WTC11 (cell line): ENCODE data around the gene SEMA6C. TPM values are rescaled to one million over a fixed set of nuclear protein-coding genes. Genes with fewer than 3 reads are reported as not detected.

Source experiments
- ATF1 ChIP-seq: sonication (generic); formaldehyde crosslinking; IDR thresholded peaks from 2 replicates; pipeline ENCODE4 v1.8.1; 2023; ENCODE audit warnings: mild to moderate bottlenecking, moderate library complexity, missing genetic modification reagents
- ATF6 ChIP-seq: sonication (generic); formaldehyde crosslinking; IDR thresholded peaks from 2 replicates; pipeline ENCODE4 v1.8.1; 2023; ENCODE audit warnings: mild to moderate bottlenecking, missing genetic modification reagents
- CREB1 ChIP-seq: sonication (generic); formaldehyde crosslinking; IDR thresholded peaks from 2 replicates; pipeline ENCODE4 v1.8.0; 2023; ENCODE audit warnings: mild to moderate bottlenecking, missing genetic modification reagents
- CTCF ChIP-seq: fragments of 200-600 bp; IDR thresholded peaks from 2 replicates; pipeline ENCODE4 v1.8.0; 2022; ENCODE audit warnings: antibody characterized with exemption
- EMX1 ChIP-seq: fragments of 250-450 bp; sonication (Bioruptor Pico); IDR thresholded peaks from 2 replicates; pipeline ENCODE4 v1.8.0; 2021; ENCODE audit warnings: mild to moderate bottlenecking
- ETV6 ChIP-seq: sonication (generic); formaldehyde crosslinking; IDR thresholded peaks from 2 replicates; pipeline ENCODE4 v1.8.1; 2022; ENCODE audit warnings: mild to moderate bottlenecking, missing genetic modification reagents
- FOXJ3 ChIP-seq: sonication (generic); formaldehyde crosslinking; IDR thresholded peaks from 2 replicates; pipeline ENCODE4 v1.9.0; 2021; ENCODE audit warnings: missing genetic modification reagents, mild to moderate bottlenecking, borderline replicate concordance
- FOXK1 ChIP-seq: sonication (generic); formaldehyde crosslinking; IDR thresholded peaks from 2 replicates; pipeline ENCODE4 v1.8.0; 2022; ENCODE audit warnings: mild to moderate bottlenecking, moderate library complexity, missing genetic modification reagents
- IRF1 ChIP-seq: sonication (generic); formaldehyde crosslinking; IDR thresholded peaks from 2 replicates; pipeline ENCODE4 v1.8.0; 2023; ENCODE audit warnings: missing genetic modification reagents
- IRF2 ChIP-seq: sonication (generic); formaldehyde crosslinking; IDR thresholded peaks from 2 replicates; pipeline ENCODE4 v1.8.0; 2022; ENCODE audit warnings: low read depth, missing genetic modification reagents, borderline replicate concordance
- KAT7 ChIP-seq: sonication (generic); formaldehyde crosslinking; IDR thresholded peaks from 2 replicates; pipeline ENCODE4 v1.8.1; 2023; ENCODE audit warnings: missing genetic modification reagents, mild to moderate bottlenecking, borderline replicate concordance
- NR1H2 ChIP-seq: sonication (generic); formaldehyde crosslinking; IDR thresholded peaks from 2 replicates; pipeline ENCODE4 v1.9.0; 2021; ENCODE audit warnings: mild to moderate bottlenecking, moderate library complexity, missing genetic modification reagents
- NR3C1 ChIP-seq: sonication (generic); formaldehyde crosslinking; conservative IDR thresholded peaks from 2 replicates; pipeline ENCODE4 v1.8.1; 2023; ENCODE audit warnings: low read depth, mild to moderate bottlenecking, missing genetic modification reagents
- RELA ChIP-seq: sonication (generic); formaldehyde crosslinking; IDR thresholded peaks from 2 replicates; pipeline ENCODE4 v1.8.1; 2022; ENCODE audit warnings: missing genetic modification reagents, mild to moderate bottlenecking, borderline replicate concordance
- SMAD4 ChIP-seq: sonication (generic); formaldehyde crosslinking; IDR thresholded peaks from 2 replicates; pipeline ENCODE4 v1.8.0; 2022; ENCODE audit warnings: mild to moderate bottlenecking, missing genetic modification reagents
- SP1 ChIP-seq: sonication (generic); formaldehyde crosslinking; conservative IDR thresholded peaks from 2 replicates; pipeline ENCODE4 v1.8.1; 2022; ENCODE audit warnings: missing genetic modification reagents
- TEAD1 ChIP-seq: sonication (generic); formaldehyde crosslinking; IDR thresholded peaks from 2 replicates; pipeline ENCODE4 v1.8.0; 2022; ENCODE audit warnings: mild to moderate bottlenecking, missing genetic modification reagents
- ZBTB21 ChIP-seq: sonication (generic); formaldehyde crosslinking; IDR thresholded peaks from 2 replicates; pipeline ENCODE4 v1.8.1; 2023; ENCODE audit warnings: mild to moderate bottlenecking, missing genetic modification reagents, borderline replicate concordance
- ZNF121 ChIP-seq: sonication (generic); formaldehyde crosslinking; IDR thresholded peaks from 2 replicates; pipeline ENCODE4 v1.8.0; 2023; ENCODE audit warnings: missing genetic modification reagents
- ZNF263 ChIP-seq: sonication (generic); formaldehyde crosslinking; IDR thresholded peaks from 2 replicates; pipeline ENCODE4 v1.8.1; 2022; ENCODE audit warnings: low read depth, mild to moderate bottlenecking, moderate library complexity, missing genetic modification reagents
- ZNF416 ChIP-seq: fragments of 250-450 bp; sonication (Bioruptor Pico); IDR thresholded peaks from 2 replicates; pipeline ENCODE4 v1.9.0; 2021; ENCODE audit warnings: mild to moderate bottlenecking, inconsistent platforms
- ZNF425 ChIP-seq: fragments of 250-450 bp; sonication (Bioruptor Pico); conservative IDR thresholded peaks from 2 replicates; pipeline ENCODE4 v1.9.0; 2021; ENCODE audit warnings: mild to moderate bottlenecking
- ZNF671 ChIP-seq: fragments of 250-450 bp; sonication (Bioruptor Pico); IDR thresholded peaks from 2 replicates; pipeline ENCODE4 v1.8.0; 2021; ENCODE audit warnings: mild to moderate bottlenecking
- total RNA-seq: library from RNA; stranded (reverse); gene quantifications from 3 replicates; pipeline ENCODE4 v1.2.3, GENCODE V29; 2021
- TF ChIP-seq, protein P1 (sequence below): fragments of 250-450 bp; sonication (Bioruptor Pico); IDR thresholded peaks from 2 replicates; pipeline ENCODE4 v1.9.0; 2021; ENCODE audit warnings: moderate library complexity, mild to moderate bottlenecking, inconsistent platforms, borderline replicate concordance
- TF ChIP-seq, protein P2 (sequence below): fragments of 250-450 bp; sonication (Bioruptor Pico); IDR thresholded peaks from 2 replicates; pipeline ENCODE4 v1.9.0; 2021; ENCODE audit warnings: mild to moderate bottlenecking, borderline replicate concordance
- TF ChIP-seq, protein P3 (sequence below): sonication (generic); formaldehyde crosslinking; IDR thresholded peaks from 2 replicates; pipeline ENCODE4 v1.8.1; 2023; ENCODE audit warnings: mild to moderate bottlenecking, missing genetic modification reagents, moderate library complexity
- TF ChIP-seq, protein P4 (sequence below): fragments of 250-450 bp; sonication (Bioruptor Pico); IDR thresholded peaks from 2 replicates; pipeline ENCODE4 v1.9.0; 2021; ENCODE audit warnings: mild to moderate bottlenecking

The SEMA6C gene
- total RNA-seq, 1 experiment from 2014 or later: 21.0 TPM

DNA sequence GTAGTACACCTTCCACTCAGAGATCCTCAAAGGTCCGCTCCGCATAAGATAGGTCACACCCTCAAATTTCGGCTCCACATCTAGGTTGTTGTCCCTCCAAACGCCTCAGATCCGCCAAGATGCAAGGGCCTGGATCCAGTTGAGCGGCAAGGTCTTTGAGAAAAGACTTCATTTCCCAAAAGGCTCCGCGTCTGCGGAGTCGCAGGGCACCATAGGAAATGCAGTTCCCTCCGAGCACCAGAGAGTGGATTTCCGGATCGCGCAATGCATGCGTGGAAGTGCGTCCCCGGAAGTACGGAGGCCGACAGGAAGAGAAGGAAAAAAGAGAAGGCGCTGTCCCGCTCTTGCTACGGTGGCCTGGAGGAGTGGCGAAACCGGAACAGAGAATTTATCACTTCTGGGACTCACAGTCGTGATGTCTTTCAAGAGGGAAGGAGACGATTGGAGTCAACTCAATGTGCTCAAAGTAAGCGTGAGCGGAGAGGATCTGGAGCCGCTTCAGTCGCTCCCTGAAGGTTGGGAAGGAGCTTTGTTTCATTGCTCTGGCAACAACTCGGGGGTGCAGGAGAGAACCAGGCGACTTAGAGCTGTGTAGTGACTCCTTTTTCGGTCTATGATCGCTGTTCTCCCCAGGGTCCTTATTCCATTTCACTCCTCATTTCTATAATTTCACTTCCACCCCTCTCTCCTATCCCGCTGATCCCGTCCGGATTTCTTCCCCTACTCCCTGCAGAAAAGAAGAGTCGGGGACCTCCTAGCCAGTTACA lies 19.5 kb upstream of the SEMA6C start, which contains the start of the genes LYSMD1 and SCNM1 (continued):
- no peak for TF ChIP-seq ZNF263 (CRISPR knock-in tag)
- 0 out of 2 replicates have a peak, but pooled peaks have one; percentile 22 for TF ChIP-seq KAT7
- no peak for TF ChIP-seq ZNF121 (CRISPR knock-in tag)
- TF ChIP-seq ZNF425: no peak
- TF ChIP-seq FOXK1: peak; percentile 98
- TF ChIP-seq ZNF416: no peak
- no peak for TF ChIP-seq NR1H2
- no peak for TF ChIP-seq IRF1 (CRISPR knock-in tag)
- no peak for TF ChIP-seq ZNF671 (CRISPR knock-in tag)
- TF ChIP-seq SMAD4: no peak
- no peak for TF ChIP-seq ZBTB21 (CRISPR knock-in tag)
- no peak for TF ChIP-seq CREB1
- TF ChIP-seq RELA (CRISPR knock-in tag): no peak
- peak; percentile 84 for TF ChIP-seq SP1 (CRISPR knock-in tag)
- TF ChIP-seq NR3C1 (CRISPR knock-in tag): no peak
- peak; percentile 60; the same call in 1 of the 2 replicates for TF ChIP-seq ETV6
- TF ChIP-seq, protein P1, sequence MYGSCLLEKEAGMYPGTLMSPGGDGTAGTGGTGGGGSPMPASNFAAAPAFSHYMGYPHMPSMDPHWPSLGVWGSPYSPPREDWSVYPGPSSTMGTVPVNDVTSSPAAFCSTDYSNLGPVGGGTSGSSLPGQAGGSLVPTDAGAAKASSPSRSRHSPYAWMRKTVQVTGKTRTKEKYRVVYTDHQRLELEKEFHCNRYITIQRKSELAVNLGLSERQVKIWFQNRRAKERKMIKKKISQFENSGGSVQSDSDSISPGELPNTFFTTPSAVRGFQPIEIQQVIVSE (CRISPR knock-in tag): no peak
- TF ChIP-seq, protein P2, sequence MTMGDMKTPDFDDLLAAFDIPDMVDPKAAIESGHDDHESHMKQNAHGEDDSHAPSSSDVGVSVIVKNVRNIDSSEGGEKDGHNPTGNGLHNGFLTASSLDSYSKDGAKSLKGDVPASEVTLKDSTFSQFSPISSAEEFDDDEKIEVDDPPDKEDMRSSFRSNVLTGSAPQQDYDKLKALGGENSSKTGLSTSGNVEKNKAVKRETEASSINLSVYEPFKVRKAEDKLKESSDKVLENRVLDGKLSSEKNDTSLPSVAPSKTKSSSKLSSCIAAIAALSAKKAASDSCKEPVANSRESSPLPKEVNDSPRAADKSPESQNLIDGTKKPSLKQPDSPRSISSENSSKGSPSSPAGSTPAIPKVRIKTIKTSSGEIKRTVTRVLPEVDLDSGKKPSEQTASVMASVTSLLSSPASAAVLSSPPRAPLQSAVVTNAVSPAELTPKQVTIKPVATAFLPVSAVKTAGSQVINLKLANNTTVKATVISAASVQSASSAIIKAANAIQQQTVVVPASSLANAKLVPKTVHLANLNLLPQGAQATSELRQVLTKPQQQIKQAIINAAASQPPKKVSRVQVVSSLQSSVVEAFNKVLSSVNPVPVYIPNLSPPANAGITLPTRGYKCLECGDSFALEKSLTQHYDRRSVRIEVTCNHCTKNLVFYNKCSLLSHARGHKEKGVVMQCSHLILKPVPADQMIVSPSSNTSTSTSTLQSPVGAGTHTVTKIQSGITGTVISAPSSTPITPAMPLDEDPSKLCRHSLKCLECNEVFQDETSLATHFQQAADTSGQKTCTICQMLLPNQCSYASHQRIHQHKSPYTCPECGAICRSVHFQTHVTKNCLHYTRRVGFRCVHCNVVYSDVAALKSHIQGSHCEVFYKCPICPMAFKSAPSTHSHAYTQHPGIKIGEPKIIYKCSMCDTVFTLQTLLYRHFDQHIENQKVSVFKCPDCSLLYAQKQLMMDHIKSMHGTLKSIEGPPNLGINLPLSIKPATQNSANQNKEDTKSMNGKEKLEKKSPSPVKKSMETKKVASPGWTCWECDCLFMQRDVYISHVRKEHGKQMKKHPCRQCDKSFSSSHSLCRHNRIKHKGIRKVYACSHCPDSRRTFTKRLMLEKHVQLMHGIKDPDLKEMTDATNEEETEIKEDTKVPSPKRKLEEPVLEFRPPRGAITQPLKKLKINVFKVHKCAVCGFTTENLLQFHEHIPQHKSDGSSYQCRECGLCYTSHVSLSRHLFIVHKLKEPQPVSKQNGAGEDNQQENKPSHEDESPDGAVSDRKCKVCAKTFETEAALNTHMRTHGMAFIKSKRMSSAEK: no peak
- no peak for TF ChIP-seq FOXJ3 (CRISPR knock-in tag)
- no peak for TF ChIP-seq EMX1 (CRISPR knock-in tag)
- TF ChIP-seq, protein P3, sequence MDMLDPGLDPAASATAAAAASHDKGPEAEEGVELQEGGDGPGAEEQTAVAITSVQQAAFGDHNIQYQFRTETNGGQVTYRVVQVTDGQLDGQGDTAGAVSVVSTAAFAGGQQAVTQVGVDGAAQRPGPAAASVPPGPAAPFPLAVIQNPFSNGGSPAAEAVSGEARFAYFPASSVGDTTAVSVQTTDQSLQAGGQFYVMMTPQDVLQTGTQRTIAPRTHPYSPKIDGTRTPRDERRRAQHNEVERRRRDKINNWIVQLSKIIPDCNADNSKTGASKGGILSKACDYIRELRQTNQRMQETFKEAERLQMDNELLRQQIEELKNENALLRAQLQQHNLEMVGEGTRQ: no peak
- no peak for TF ChIP-seq IRF2 (CRISPR knock-in tag)
- no peak for TF ChIP-seq CTCF
- no peak for TF ChIP-seq ATF1 (CRISPR knock-in tag)
- TF ChIP-seq TEAD1: peak; percentile 79
- TF ChIP-seq, protein P4, sequence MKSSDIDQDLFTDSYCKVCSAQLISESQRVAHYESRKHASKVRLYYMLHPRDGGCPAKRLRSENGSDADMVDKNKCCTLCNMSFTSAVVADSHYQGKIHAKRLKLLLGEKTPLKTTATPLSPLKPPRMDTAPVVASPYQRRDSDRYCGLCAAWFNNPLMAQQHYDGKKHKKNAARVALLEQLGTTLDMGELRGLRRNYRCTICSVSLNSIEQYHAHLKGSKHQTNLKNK: no peak
- TF ChIP-seq ATF6 (CRISPR knock-in tag): no peak
